HEK293 (cell line): Measurements from ENCODE around the gene TMLHE.

Experiments used
- CTCF ChIA-PET: fragments of 350-600 bp; formaldehyde crosslinking; extraction: SDS; loops from one replicate; lab custom pipeline; 2021; ENCODE audit warnings: antibody characterized with exemption; lab: Yijun Ruan, JAX
- POLR2A ChIA-PET: fragments of 300-600 bp; formaldehyde crosslinking; extraction: SDS; loops from one replicate; lab custom pipeline; 2020; ENCODE audit warnings: antibody characterized with exemption, inconsistent platforms; lab: Yijun Ruan, JAX
- H3K27ac ChIP-seq: fragments of 200-500 bp; sonication (Bioruptor generic); 2 replicates; pipeline ENCODE4 v1.5.1; 2014; ENCODE audit warnings: low read depth, low read length, control low read depth, inconsistent platforms; ENCODE audit errors: extremely low read depth
- H3K36me3 ChIP-seq, 2 experiments: fragments of 200-500 bp in 1 of 2; sonication (Bioruptor generic) in 1 of 2; 1 replicate in 1 of 2; 2 replicates in 1 of 2; pipeline ENCODE4 v1.5.1; 2014 to 2017; ENCODE audit warnings: inconsistent platforms in 2 of 2, low read length in 2 of 2; ENCODE audit not compliant: control insufficient read depth in 2 of 2, insufficient read depth in 1 of 2
- H3K4me1 ChIP-seq: fragments of 200-500 bp; sonication (Bioruptor generic); 2 replicates; pipeline ENCODE4 v1.5.1; 2014; ENCODE audit warnings: mild to moderate bottlenecking, low read length, inconsistent platforms; ENCODE audit not compliant: control insufficient read depth, insufficient read depth
- H3K4me3 ChIP-seq: 2 replicates; pipeline ENCODE4 v1.5.1; 2011; ENCODE audit warnings: low read depth, mild to moderate bottlenecking, control low read depth, low read length, moderate library complexity
- H3K9me3 ChIP-seq: fragments of 200-500 bp; sonication (Bioruptor generic); 2 replicates; pipeline ENCODE4 v1.5.1; 2014; ENCODE audit warnings: low read depth, low read length, inconsistent platforms; ENCODE audit not compliant: control insufficient read depth, insufficient read depth
- AEBP2 ChIP-seq: fragments of 450-650 bp; formaldehyde crosslinking; IDR thresholded peaks from 2 replicates; pipeline ENCODE4 v1.5.1; 2016; ENCODE audit warnings: missing biosample characterization, missing genetic modification characterization, borderline replicate concordance
- EGR2 ChIP-seq: fragments of 450-650 bp; formaldehyde crosslinking; IDR thresholded peaks from 2 replicates; pipeline ENCODE4 v1.5.1; 2016; ENCODE audit warnings: low read depth, missing biosample characterization, missing genetic modification characterization
- GFI1B ChIP-seq: fragments of 450-650 bp; formaldehyde crosslinking; IDR thresholded peaks from 2 replicates; pipeline ENCODE4 v1.5.1; 2016; ENCODE audit warnings: missing biosample characterization, missing genetic modification characterization
- GLIS1 ChIP-seq: fragments of 450-650 bp; formaldehyde crosslinking; IDR thresholded peaks from 2 replicates; pipeline ENCODE4 v1.5.1; 2016; ENCODE audit warnings: missing biosample characterization, missing genetic modification characterization
- HOXC10 ChIP-seq: sonication (generic); formaldehyde crosslinking; IDR thresholded peaks from 2 replicates; pipeline ENCODE4 v1.8.1; 2023; ENCODE audit warnings: mild to moderate bottlenecking, missing genetic modification reagents
- PBX3 ChIP-seq: sonication (generic); formaldehyde crosslinking; IDR thresholded peaks from 2 replicates; pipeline ENCODE4 v1.8.1; 2022; ENCODE audit warnings: mild to moderate bottlenecking, moderate library complexity, missing genetic modification reagents
- PRDM4 ChIP-seq: fragments of 450-650 bp; formaldehyde crosslinking; IDR thresholded peaks from 2 replicates; pipeline ENCODE4 v1.5.1; 2017; ENCODE audit warnings: missing biosample characterization, missing genetic modification characterization
- RBAK ChIP-seq: fragments of 450-650 bp; formaldehyde crosslinking; IDR thresholded peaks from 2 replicates; pipeline ENCODE4 v1.5.1; 2016; ENCODE audit warnings: missing biosample characterization, missing genetic modification characterization
- SCRT1 ChIP-seq: fragments of 450-650 bp; formaldehyde crosslinking; IDR thresholded peaks from 2 replicates; pipeline ENCODE4 v1.5.1; 2016; ENCODE audit warnings: missing biosample characterization, missing genetic modification characterization, borderline replicate concordance
- SCRT2 ChIP-seq: fragments of 450-650 bp; formaldehyde crosslinking; IDR thresholded peaks from 2 replicates; pipeline ENCODE4 v1.5.1; 2016; ENCODE audit warnings: missing biosample characterization, missing genetic modification characterization
- TRIM28 ChIP-seq: IDR thresholded peaks from 2 replicates; pipeline ENCODE4 v1.6.1; 2011; ENCODE audit warnings: low read length, control low read depth, borderline replicate concordance
- ZBTB1 ChIP-seq: fragments of 450-650 bp; formaldehyde crosslinking; IDR thresholded peaks from 2 replicates; pipeline ENCODE4 v1.5.1; 2016; ENCODE audit warnings: missing biosample characterization, missing genetic modification characterization
- ZBTB49 ChIP-seq: fragments of 450-650 bp; formaldehyde crosslinking; IDR thresholded peaks from 2 replicates; pipeline ENCODE4 v1.5.1; 2016; ENCODE audit warnings: missing biosample characterization, missing genetic modification characterization, low read depth
- ZNF350 ChIP-seq: fragments of 450-650 bp; formaldehyde crosslinking; IDR thresholded peaks from 2 replicates; pipeline ENCODE4 v1.5.0; 2017; ENCODE audit warnings: missing biosample characterization, mild to moderate bottlenecking, missing genetic modification characterization
- ZNF394 ChIP-seq: fragments of 450-650 bp; formaldehyde crosslinking; IDR thresholded peaks from 2 replicates; pipeline ENCODE4 v1.5.1; 2016; ENCODE audit warnings: missing biosample characterization, missing genetic modification characterization, mild to moderate bottlenecking, moderate library complexity, borderline replicate concordance
- ZNF426 ChIP-seq: fragments of 450-650 bp; formaldehyde crosslinking; IDR thresholded peaks from 2 replicates; pipeline ENCODE4 v1.5.1; 2017; ENCODE audit warnings: missing biosample characterization, missing genetic modification characterization, mild to moderate bottlenecking, inconsistent platforms, moderate library complexity
- ZNF521 ChIP-seq: fragments of 450-650 bp; formaldehyde crosslinking; IDR thresholded peaks from 2 replicates; pipeline ENCODE4 v1.5.1; 2017; ENCODE audit warnings: missing biosample characterization, mild to moderate bottlenecking, missing genetic modification characterization
- ZNF549 ChIP-seq: fragments of 450-650 bp; IDR thresholded peaks from 2 replicates; pipeline ENCODE4 v1.5.1; 2018; ENCODE audit warnings: missing biosample characterization, missing genetic modification characterization, mild to moderate bottlenecking, inconsistent platforms, moderate library complexity
- ZNF561 ChIP-seq: fragments of 450-650 bp; IDR thresholded peaks from 2 replicates; pipeline ENCODE4 v1.5.1; 2018; ENCODE audit warnings: missing biosample characterization, missing genetic modification characterization, borderline replicate concordance
- ZNF571 ChIP-seq: fragments of 450-650 bp; formaldehyde crosslinking; IDR thresholded peaks from 2 replicates; pipeline ENCODE4 v1.5.0; 2017; ENCODE audit warnings: missing biosample characterization, missing genetic modification characterization
- ZNF624 ChIP-seq: fragments of 450-650 bp; formaldehyde crosslinking; IDR thresholded peaks from 2 replicates; pipeline ENCODE4 v1.5.1; 2017; ENCODE audit warnings: missing biosample characterization, missing genetic modification characterization
- ZNF639 ChIP-seq: fragments of 450-650 bp; formaldehyde crosslinking; IDR thresholded peaks from 2 replicates; pipeline ENCODE4 v1.5.1; 2016; ENCODE audit warnings: missing biosample characterization, missing genetic modification characterization
- ZNF660 ChIP-seq: fragments of 450-650 bp; IDR thresholded peaks from 2 replicates; pipeline ENCODE4 v1.5.1; 2018; ENCODE audit warnings: missing biosample characterization, mild to moderate bottlenecking, missing genetic modification characterization
- ZNF692 ChIP-seq: fragments of 450-650 bp; formaldehyde crosslinking; IDR thresholded peaks from 2 replicates; pipeline ENCODE4 v1.5.1; 2016; ENCODE audit warnings: missing biosample characterization, missing genetic modification characterization
- ZNF785 ChIP-seq: fragments of 450-650 bp; formaldehyde crosslinking; IDR thresholded peaks from 2 replicates; pipeline ENCODE4 v1.5.1; 2016; ENCODE audit warnings: missing biosample characterization, missing genetic modification characterization
- ZNF830 ChIP-seq: fragments of 450-650 bp; IDR thresholded peaks from 2 replicates; pipeline ENCODE4 v1.5.0; 2018; ENCODE audit warnings: missing biosample characterization, missing genetic modification characterization, low read depth, mild to moderate bottlenecking, moderate library complexity
- ZNF843 ChIP-seq: fragments of 450-650 bp; formaldehyde crosslinking; IDR thresholded peaks from 2 replicates; pipeline ENCODE4 v1.5.1; 2016; ENCODE audit warnings: missing biosample characterization, missing genetic modification characterization

Gene TMLHE

GRCh38 chrX:155563099-155563498 is 49.7 kb downstream of the TMLHE start:
- Histone ChIP-seq H3K36me3 (no peaks in the 10 kb centered on the region), H3K4me3 (no peak overlapping the region), H3K9me3 (no peaks in the 10 kb centered on the region)
- CTCF ChIA-PET = no interaction called here
- POLR2A ChIA-PET = no interaction called here
- TF ChIP-seq ZNF521 = no peak
- no peak for TF ChIP-seq ZNF561 (tag by site-specific recombination)
- no peak for TF ChIP-seq SCRT1 (tag by site-specific recombination)
- no peak for TF ChIP-seq GFI1B
- no peak for TF ChIP-seq ZBTB49 (tag by site-specific recombination)
- TF ChIP-seq RBAK (tag by site-specific recombination) = no peak
- no peak for TF ChIP-seq ZNF549 (tag by site-specific recombination)
- TF ChIP-seq ZNF660 (tag by site-specific recombination) = no peak
- no peak for TF ChIP-seq ZNF394 (tag by site-specific recombination)
- no peak for TF ChIP-seq ZNF785 (tag by site-specific recombination)
- no peak for TF ChIP-seq HOXC10 (CRISPR knock-in tag)
- TF ChIP-seq ZNF350 = no peak
- no peak for TF ChIP-seq ZNF639
- no peak for TF ChIP-seq ZNF571 (tag by site-specific recombination)
- TF ChIP-seq ZNF830 (tag by site-specific recombination) = no peak
- TF ChIP-seq ZNF692 (tag by site-specific recombination) = no peak
- no peak for TF ChIP-seq AEBP2 (tag by site-specific recombination)
- TF ChIP-seq ZNF843 (tag by site-specific recombination) = no peak
- no peak for TF ChIP-seq EGR2 (tag by site-specific recombination)
- no peak for TF ChIP-seq SCRT2 (tag by site-specific recombination)
- TF ChIP-seq, all 188 proteins: peak for 0
- Histone ChIP-seq H3K4me1 (no peaks in the 10 kb centered on the region), H3K27ac (no peak overlapping the region)

GRCh38 chrX:155544881-155545280 is 67.9 kb downstream of the TMLHE start:
- peaks cover 3% of the 10 kb centered on the region; the same call in 1 of the 2 replicates for H3K9me3 ChIP-seq
- H3K36me3 ChIP-seq = peaks cover 11 to 16% of the 10 kb centered on the region in 2 experiments; a peak in 2 of 3 replicates
- CTCF ChIA-PET = no interaction called here
- H3K27ac ChIP-seq = no peak overlapping the region
- H3K4me1 ChIP-seq = no peaks in the 10 kb centered on the region
- POLR2A ChIA-PET = no interaction called here
- no peak overlapping the region for H3K4me3 ChIP-seq
- TF ChIP-seq PBX3 (CRISPR knock-in tag) (no peak), ZNF426 (no peak), PRDM4 (tag by site-specific recombination) (no peak), ZNF624 (tag by site-specific recombination) (no peak), ZBTB1 (tag by site-specific recombination) (no peak), TRIM28 (no peak), GLIS1 (tag by site-specific recombination) (no peak)
